Measurements from ENCODE around the gene BUD31. TPM values are rescaled to one million over a fixed set of nuclear protein-coding genes. Genes with fewer than 3 reads are reported as not detected.

The BUD31 gene
- total RNA-seq, 6 donors from 2014 or later = 48.8 to 85.7 (median 63.8) TPM

GRCh38 chr7:99365318-99366141 lies 43.2 kb upstream of the BUD31 start:
- no peaks in the 10 kb centered on the region for H3K27me3 ChIP-seq
- no peak overlapping the region for H3K4me3 ChIP-seq
- peaks cover 21 to 77% (median 56%) of the 10 kb centered on the region in 4 donors for H3K36me3 ChIP-seq
- H3K27ac ChIP-seq = no peak overlapping the region
- ATAC-seq (ENCODE audit: low FRiP score in 2 of 2) (peak; percentile 74 to 79), DNase-seq (peak; percentile 72 to 88)
- 81 to 87% methylated on average over 14 to 17 of the region's 17 CpGs for WGBS, 2 donors
- H3K4me1 ChIP-seq = peaks cover 0 to 15% (median 4%) of the 10 kb centered on the region in 4 donors
- TF ChIP-seq POLR2A (IDR thresholded peaks at IDR 0.05) (no peak), CTCF (IDR thresholded peaks at IDR 0.05) (peak; percentile 30 to 64 (median 53)), EP300 (IDR thresholded peaks at IDR 0.05) (no peak)
- H3K9me3 ChIP-seq = no peaks in the 10 kb centered on the region

GRCh38 chr7:99366646-99367045 lies 42.1 kb upstream of the BUD31 start:
- Histone ChIP-seq H3K4me1 (peaks cover 0 to 15% (median 4%) of the 10 kb centered on the region in 4 donors), H3K36me3 (peaks cover 21 to 66% (median 47%) of the 10 kb centered on the region in 4 donors), H3K27ac (no peak overlapping the region), H3K4me3 (no peak overlapping the region), H3K27me3 (no peaks in the 10 kb centered on the region), H3K9me3 (no peaks in the 10 kb centered on the region)
- 89 to 96% methylated on average over 4 to 11 of the region's 11 CpGs for WGBS, 2 donors
- DNase-seq = no peak
- TF ChIP-seq POLR2A (IDR thresholded peaks at IDR 0.05) = no peak
- TF ChIP-seq EP300 (IDR thresholded peaks at IDR 0.05) = no peak
- no peak for TF ChIP-seq POLR2AphosphoS5 (IDR thresholded peaks at IDR 0.05)
- no peak for TF ChIP-seq CTCF (IDR thresholded peaks at IDR 0.05)
- ATAC-seq (ENCODE audit: low FRiP score in 2 of 2) = no peak

GRCh38 chr7:99368750-99369389 lies 39.9 kb upstream of the BUD31 start:
- Histone ChIP-seq H3K4me1 (peaks cover 7 to 33% (median 19%) of the 10 kb centered on the region in 4 donors), H3K27me3 (no peaks in the 10 kb centered on the region), H3K27ac (peak overlapping the region; percentile 68 to 74 (median 70)), H3K4me3 (no peak overlapping the region), H3K36me3 (peaks cover 11 to 44% (median 30%) of the 10 kb centered on the region in 4 donors), H3K9me3 (no peaks in the 10 kb centered on the region)
- peak in 1 of 2 donors; percentile 54 for DNase-seq
- peak in 1 of 2 donors; percentile 76 for ATAC-seq (ENCODE audit: low FRiP score in 2 of 2)
- TF ChIP-seq CTCF (IDR thresholded peaks at IDR 0.05) (no peak), EP300 (IDR thresholded peaks at IDR 0.05) (peak in 1 of 4 donors; percentile 23), POLR2AphosphoS5 (IDR thresholded peaks at IDR 0.05) (no peak), POLR2A (IDR thresholded peaks at IDR 0.05) (no peak)
- 78 to 83% methylated on average over 13 of the region's 13 CpGs for WGBS, 2 donors

GRCh38 chr7:99369767-99370391 lies 38.9 kb upstream of the BUD31 start:
- Histone ChIP-seq H3K4me1 (peaks cover 9 to 38% (median 21%) of the 10 kb centered on the region in 4 donors), H3K4me3 (no peak overlapping the region), H3K36me3 (peaks cover 9 to 34% (median 20%) of the 10 kb centered on the region in 4 donors), H3K9me3 (no peaks in the 10 kb centered on the region), H3K27ac (peak overlapping the region; percentile 68 to 74 (median 70)), H3K27me3 (no peaks in the 10 kb centered on the region)
- TF ChIP-seq EP300 (IDR thresholded peaks at IDR 0.05) (no peak), POLR2AphosphoS5 (IDR thresholded peaks at IDR 0.05) (no peak), POLR2A (IDR thresholded peaks at IDR 0.05) (no peak), CTCF (IDR thresholded peaks at IDR 0.05) (no peak)
- DNase-seq = no peak
- 59 to 66% methylated on average over 9 of the region's 9 CpGs for WGBS, 2 donors
- ATAC-seq (ENCODE audit: low FRiP score in 2 of 2) = no peak
